ENCODE data around the gene CREB3L4.
"Not testable (repeated sequence)": the region's sequence is repeated elsewhere in the genome, so short reads cannot be mapped to it uniquely, and the experiment has no call there.

CREB3L4 gene

DNA sequence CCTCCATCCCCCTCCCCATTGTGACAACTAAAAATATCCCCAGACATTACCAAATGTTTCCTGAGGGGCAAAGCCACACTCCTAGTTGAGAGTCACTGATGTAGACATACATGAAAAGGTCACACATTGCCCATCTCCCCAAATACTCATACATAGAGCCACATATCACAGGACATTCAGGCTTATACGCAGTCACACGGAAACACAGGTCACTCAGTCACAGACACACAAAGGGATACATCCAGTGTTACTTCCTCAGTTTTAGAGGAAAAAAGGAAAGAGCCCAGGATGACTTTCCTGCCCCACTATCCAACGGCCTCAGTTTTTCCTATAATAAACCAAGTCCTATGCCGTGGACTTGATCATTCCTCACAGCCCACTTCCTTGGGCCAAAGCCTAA, 6.3 kb upstream of the CREB3L4 start:
- no peak for DNase-seq

DNA sequence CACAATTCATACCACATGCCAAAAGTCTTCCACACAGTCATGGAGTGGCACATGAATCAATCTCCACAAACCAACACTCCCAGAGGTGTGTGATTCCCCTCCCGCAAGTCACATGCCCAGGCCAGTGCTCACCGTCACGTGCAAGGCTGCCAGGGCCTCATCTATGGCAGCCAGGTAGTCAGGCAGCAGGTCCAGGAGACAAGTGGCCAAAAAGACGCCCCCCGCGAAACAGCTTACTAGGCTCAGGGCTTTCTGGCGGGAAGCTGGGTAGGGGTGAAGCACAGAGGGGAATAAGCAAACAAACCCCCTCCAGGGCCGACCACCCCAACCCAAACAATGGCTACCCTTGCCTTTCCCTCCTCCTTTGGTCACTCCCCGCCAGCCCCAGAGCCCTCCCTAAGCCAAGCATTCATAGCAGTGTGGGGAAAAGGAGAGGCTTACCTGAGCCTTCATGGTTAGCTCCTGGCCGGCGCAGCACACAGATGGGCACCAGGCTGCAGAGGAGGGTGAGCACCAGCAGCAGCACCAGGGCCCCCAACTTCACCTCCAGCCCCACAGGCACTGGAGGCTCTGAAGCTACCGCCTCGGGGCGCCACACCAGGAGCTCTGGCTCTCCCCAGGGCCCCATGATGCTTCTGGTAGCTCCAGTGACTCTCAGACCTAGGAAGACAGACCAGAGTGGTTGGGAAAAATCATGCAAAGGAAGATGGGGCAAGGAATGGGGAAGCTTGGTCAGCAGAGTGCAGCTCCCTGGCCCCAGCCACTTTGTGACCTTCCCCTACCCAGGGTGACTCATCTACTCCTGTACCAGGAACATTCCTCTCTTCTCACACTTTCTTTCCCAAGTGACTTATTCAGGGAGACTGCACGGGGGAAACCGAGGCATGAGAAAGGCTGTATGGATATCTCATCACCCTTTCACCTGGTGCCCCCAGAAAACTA, 5.3 kb upstream of the CREB3L4 start:
- no peak for DNase-seq

DNA sequence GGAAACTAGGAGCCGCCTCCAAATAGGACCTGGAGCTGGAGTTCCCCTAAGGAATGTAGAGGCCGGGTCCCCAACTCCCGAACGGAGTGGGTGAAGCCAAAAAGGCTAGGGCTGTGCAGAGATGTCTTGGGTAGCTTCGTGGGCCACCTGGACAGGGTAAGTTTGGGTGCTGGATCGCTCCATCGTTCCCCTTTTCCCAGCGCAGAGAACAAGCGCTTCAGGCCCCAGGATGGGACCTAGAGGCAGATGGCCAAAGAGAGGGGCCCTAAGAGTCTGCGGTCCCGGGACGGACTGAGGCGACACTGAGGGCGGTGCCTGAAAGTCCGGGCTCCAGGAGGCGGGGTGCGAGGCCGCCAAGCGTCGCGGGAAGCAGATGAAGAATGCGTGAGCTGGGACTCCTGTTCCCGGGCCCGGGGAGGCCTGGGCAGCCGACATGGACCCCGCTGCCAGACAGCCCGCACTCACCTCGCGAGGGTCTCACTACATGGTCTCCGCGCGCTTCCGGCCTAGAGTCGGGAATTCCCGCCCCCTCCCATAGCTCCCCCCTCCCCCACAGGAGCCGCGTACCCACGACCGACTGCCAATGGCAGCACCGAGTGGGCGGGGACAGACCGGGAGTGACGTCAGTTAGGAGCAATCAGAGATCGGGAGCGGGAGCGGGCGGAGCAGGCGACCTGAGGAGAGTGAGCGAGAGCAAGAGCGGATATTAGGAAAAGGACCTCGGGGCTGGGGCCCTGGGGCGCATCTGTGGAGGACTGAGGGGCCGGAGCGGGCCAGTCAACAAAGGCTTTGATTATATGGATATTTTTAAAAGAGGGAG, 4.5 kb upstream of the CREB3L4 start, which contains the start of gene SLC39A1:
SLC39A1 (minus strand) TSS at position 508 of the 820 bp plus-strand sequence. CDS start 822 bp downstream, outside the sequence.
- peak; percentile 91 for DNase-seq

DNA sequence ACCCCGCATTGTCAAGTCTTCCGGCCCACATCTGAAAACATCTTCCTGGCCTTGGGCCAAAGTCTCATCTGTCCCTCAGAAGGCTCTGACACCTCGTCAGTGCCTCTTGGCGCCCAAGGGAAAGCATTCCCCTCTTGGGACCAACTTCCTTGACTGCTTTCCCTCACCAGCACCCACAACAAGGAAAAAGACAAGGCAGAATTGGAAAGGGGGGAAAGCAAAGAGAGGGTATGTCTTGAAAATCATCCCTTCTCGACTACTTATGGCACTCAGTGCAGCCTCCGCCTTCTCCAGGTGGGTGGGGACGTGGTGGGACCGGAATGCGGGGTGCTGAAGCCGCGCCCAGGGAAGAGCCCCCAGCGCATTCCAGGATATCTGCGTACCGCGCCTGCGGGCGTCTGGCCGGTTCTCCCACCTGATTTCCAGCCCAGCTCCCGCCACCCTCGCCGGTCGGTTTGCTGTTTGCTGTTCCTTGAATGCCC, 3.8 kb upstream of the CREB3L4 start:
- no peak for DNase-seq

DNA sequence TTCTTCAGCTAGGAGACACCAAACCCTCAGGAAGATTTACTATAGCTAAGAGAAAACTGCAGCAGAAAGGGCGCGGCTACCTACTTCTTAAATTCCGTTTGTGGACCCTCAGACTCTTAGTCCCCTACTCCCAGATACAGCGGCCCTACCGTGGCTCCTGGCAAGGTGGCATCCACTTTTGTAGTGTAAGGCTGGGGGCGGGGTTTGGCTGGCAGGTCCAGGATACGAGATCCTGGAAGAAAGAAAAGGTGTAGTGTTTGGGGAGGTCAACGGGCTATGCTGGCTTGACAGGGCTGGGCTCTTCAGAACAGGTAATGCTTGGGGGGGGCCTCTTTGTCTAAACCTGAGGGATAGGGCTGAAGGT, 280 bp downstream of the CREB3L4 start:
- DNase-seq = no peak

DNA sequence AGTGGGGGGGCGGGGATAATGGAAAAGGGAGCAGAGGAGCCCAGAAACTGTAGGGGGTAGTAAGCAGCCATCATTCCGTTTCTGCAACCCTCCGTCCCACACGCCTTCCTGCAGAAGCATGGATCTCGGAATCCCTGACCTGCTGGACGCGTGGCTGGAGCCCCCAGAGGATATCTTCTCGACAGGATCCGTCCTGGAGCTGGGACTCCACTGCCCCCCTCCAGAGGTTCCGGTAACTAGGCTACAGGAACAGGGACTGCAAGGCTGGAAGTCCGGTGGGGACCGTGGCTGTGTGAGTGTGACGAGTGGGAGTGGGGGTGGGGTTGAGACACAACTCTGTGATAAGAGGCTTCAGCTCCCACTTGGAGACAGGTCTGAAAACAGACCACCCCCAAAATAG, 706 bp downstream of the CREB3L4 start:
- no peak for DNase-seq

DNA sequence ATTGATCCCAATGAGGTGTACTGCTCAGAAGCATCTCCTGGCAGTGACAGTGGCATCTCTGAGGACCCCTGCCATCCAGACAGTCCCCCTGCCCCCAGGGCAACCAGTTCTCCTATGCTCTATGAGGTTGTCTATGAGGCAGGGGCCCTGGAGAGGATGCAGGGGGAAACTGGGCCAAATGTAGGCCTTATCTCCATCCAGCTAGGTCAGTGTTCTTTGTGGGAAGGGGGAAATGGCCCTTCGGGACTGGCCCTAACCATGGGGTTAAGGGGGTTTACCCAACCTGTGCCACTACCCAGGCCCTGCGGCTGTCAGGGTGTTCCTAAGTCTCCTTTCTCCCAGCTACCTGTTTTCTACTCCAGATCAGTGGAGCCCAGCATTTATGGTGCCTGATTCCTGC, 1.3 kb downstream of the CREB3L4 start:
- DNase-seq = no peak

DNA sequence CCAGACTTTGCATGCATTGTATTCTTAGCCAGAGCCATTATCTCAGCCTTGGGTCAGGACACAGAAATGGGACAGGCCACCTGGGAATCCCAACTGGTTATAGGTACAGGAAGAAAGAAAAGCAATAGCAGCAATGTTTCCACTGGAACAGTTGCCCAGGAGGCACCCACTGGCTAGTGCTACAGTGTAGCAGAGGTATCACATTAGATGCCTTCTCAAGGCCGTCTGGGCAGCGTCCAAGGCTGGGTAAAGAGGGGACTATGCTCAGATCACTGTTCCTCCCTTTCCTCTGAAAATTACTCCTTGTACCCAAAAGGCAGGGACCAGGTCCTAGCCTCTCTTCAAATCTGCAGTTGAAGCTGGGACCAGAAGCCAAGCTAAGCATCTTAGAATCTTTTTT, 2.6 kb downstream of the CREB3L4 start:
- DNase-seq = no peak

DNA sequence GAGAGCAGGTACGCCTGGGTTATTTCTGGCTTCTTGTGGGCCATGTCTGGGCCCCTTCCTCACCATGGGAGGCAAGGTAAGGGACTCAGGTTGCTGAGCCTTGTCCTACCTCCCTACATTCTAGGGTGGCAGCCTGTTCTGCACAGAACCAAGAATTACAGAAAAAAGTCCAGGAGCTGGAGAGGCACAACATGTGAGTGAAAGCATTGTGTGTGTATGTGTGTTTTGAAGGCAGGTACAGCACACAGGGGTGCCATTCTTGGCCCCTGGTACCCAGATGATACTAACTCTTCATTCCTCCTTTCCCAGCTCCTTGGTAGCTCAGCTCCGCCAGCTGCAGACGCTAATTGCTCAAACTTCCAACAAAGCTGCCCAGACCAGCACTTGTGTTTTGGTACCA, 5.4 kb downstream of the CREB3L4 start:
- no peak for DNase-seq

DNA sequence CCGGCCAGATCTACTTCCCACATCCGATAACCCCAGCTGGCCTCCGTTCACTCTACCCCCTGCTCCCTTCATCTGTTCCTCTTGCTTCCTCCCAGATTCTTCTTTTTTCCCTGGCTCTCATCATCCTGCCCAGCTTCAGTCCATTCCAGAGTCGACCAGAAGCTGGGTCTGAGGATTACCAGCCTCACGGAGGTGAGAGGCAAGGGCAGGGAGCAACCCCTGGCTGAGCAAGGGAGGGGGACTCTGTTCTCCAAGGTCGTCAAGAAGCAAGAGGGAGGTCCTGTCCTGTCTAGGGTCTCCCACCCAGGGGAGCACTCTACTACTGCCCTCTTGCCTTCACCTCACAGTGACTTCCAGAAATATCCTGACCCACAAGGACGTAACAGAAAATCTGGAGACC, 5.8 kb downstream of the CREB3L4 start:
- no peak for DNase-seq

DNA sequence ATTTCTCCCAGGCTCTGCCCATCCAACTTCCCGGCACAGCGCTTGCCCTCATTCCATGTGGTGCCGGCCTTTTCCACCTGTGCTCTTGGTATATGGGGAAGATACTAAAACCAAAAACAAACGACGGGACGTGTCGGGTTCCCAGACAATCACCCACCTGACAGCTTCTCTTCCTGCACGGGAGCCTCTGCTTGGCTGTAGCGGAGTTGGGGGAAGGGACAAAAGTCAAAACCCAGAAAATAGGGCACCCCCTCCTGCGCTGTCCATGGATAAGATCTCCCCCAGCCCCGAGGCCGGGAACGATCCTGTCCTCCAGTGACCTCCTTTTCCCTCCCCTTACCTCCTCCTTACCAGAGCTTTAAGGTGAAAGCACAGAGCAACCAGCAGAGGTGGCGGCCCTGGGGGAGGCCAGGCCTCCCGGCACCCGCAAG, 9.1 kb downstream of the CREB3L4 start:
- no peak for DNase-seq

DNA sequence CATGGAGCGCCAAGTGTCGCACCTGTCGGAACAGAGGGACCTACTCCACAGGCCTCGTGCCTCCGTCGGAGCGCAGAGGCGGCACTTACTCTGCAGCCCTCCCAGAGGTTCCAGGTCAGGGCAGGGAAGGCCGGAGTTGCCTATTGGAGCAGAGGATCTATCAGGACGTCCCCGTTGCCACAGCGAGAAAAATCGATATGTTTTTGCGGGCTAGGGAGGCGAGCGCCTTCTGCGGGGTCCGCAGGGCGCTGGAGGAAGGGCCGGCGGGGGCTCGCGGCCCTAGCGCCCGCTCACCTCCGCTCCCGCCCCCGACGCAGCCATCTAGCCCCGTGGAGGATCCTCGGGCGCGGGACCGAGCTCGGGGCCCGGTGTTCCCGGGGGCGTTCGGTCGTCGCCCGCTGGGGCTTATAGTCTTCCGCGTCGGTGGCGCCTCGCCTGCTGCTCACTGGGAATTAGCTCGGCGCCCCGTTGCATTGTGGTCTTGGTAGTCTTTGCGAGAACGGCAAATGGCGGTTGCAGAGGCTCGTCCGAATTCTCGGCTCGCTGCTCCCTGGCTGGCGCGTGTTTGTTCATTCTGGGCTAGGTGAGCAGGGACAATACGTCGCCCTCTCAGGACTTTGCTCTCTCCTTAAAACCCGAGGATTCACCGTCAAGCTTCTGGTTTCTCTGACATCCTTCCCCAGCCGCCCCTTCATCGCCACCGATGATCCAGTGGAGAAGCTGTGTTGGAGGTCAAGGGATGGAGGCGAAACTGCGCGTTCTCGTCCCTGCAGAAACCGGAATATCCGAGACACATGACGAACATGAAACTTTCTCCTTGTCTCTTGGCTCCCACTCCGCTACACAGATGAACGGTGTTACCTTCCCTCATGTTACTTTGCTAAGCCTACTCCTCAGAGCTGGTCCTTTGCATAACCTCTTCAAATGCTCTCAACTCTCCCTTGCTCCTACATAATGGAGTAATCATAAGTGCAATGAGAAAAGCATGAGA, 9.8 kb downstream of the CREB3L4 start, which contains the start of gene JTB:
JTB (minus strand) TSS at position 425 of the 991 bp plus-strand sequence; CDS start at position 3, 422 bp downstream.
- peak; percentile 79 for DNase-seq

DNA sequence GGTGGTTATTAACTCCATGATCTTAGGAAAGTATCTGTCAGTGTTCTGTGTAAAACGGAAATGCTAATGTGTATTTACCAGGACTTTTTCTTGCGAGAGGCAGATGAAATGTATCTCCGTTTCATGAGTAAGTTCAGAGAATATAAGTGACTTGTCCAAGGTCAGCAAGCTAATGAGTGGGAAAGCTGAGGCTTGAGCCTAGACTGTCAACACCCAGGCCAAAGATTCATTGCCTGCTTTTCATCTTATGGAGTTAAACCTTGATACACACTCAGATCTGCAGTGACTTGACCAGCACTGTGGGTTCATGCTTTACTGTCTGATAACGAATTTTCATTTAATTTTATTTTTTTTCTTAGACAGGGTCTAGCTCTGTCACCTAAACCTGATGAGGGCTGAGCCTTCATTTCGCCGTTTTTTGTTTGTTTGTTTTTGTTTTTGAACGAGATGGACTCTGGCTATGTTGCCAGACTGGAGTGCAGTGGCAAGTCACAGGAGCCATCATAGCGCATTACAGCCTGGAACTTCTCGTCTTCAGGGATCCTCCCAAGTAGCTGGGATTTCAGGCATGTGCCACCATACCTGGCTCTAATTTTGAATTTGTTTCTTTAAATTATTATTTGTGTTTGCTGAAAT, 10.7 kb downstream of the CREB3L4 start:
- DNase-seq = no peak

DNA sequence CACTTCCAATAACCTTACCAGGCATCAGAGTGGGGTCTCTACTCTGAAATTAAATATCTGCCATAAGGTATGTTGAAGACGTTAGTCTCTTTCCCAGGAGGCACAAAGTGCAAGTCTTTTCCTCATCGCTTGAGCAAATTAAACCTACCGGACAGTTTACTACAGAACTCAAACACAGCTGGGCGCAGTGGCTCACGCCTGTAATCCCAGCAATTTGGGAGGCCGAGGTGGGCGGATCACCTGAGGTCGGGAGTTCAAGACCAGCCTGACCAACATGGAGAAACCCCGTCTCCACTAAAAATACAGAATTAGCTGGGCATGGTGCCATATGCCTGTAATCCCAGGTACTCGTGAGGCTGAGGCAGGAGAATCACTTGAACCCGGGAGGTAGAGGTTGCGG, 11.4 kb downstream of the CREB3L4 start:
- not testable (repeated sequence) for DNase-seq

DNA sequence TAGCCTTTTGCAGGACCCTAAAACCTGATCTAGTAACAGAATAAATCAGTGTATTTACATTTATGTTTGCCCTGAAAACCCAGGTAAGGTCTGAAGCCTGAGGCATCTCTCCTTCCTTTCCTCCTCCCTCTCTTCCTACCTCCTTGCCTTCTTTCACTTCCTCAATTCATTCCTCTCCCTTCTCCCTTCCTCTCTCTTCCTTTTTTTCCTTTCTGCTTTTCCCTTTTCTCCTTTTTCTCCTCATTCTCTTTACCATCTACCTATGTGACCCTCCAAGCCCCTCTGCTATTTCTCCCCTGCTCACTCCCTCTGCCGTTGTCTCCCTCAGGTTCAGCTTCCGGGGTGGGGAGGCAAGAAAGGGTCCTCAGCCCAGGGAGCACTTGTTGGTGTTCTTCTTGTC, 14.0 kb downstream of the CREB3L4 start:
- not testable (repeated sequence) for DNase-seq

DNA sequence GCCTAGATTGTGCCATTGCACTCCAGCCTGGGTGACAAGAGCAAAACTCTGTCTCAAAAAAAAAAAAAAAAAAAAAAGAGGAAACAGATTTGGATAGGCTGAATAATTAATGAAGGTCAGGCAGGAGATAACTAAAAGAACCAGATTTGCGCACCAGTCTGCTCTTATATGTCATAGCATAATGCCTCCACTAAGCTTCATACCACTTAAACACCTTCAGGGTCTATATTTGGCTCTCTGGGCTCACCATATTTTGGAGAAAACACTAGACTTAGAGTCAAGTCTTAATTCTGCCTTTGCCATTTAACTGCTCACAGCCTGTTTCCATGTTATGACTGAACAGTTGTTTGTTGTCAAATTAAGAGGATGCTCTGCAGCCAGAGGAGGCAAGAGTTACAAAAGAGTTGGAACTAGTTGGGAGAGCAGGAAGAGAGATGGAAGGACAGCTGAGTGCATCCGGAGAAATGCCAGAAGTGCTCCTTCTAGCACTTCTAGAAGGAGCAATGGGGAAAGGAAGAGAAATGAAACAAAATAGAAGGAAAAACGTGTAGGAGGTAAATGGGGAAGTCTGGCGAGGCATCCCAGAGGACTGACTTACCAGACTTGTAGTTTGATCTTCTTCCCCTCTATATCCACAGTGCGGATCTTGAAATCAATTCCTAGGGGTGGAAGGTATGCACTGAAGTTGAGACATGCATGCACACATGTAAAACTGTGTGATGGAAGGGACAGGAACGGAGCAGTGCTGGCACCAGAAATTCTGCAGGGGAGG, 16.6 kb downstream of the CREB3L4 start:
- no peak for DNase-seq

DNA sequence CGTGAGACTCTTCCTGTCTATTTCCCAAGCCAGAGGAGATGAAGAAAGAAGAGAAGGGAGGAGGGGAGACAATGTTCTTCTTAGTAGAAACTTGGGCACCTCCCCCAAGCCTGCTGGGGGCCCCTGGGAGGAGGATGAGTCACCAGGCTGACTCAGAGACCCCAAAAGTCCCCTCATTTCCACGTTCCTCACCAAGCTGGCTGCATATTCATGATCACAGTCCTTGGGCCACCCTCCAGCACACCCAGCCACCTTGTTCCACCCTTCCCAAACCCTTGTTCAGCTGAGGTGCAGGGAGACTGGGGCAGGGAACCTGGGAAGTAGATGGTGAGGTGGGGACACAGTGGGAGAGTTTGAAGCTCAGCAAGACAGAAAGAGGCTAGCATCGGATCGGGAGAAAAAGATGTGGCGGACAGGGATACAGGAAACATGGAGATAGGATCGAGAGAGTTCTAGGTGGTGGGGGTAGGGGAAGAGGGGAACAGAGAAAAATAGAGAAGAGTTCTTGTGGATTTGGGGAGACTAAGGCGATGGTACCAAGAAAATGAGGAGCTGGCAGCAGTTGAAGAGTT, 17.7 kb downstream of the CREB3L4 start:
- DNase-seq = no peak

DNA sequence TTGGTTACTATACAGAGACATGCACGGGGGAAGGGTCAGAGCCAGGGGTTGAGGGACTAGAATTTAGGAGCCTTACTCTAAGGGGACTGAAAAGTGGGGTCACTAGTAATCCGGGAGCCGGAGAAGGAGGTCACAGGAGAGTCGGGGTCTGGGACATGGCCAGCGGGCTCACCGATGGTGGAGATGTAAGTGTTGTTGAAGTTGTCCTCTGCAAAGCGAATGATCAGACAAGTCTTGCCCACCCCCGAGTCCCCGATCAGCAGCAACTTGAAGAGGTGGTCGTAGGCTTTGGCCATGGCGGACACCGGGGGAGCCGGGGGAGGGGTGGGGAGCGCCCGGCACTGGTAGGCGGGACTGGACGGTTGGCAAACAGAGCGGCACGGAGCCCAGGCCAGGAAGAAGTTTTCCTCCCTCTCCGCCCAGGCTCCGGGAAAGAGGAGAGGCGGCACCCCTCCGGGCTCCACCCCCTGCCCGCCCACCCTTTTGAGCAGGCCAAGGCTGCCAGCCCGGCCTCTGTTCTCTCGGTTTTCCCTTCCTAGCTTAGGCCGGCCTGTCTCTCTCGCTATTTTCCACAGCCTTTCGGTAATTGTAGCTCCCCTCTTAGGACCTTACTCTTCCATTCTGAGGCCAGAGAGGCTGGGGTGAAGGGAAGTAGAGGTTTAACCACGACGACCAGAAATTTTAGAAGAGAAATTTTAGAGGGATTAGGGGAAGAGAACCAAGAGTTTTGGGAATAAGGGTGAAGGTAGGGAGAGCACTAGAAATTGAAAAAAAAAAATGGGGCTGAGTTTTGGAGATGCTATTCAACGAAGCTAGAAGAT, 18.4 kb downstream of the CREB3L4 start, which contains the start of gene RAB13:
RAB13 (minus strand) TSS at position 399 of the 821 bp plus-strand sequence; CDS start at position 296, 103 bp downstream.
- DNase-seq = no peak

DNA sequence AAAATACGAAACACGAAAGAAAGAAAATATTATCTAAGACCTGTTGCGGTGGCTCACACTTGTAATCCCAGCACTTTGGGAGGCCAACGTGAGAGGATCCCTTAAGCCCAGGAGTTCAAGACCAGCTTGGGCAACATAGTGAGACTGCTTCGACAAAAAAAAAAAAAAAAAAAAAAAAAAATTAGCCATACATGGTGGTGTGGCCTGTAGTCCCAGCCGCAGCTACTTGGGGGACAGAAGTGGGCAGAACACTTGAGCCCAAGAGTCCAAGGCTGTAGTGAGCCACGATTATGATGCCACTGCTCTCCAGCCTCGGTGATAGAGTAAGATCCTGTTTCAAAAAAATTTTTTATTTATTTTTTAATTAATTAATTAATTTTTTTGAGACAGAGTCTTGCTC, 19.9 kb downstream of the CREB3L4 start:
- DNase-seq = no peak
